HepG2 (cell line): Measurements from ENCODE around the gene RIPOR3. TPM values are rescaled to one million over a fixed set of nuclear protein-coding genes. Genes with fewer than 3 reads are reported as not detected.

ENCODE experiments used
- AGO1 ChIP-seq: fragments of 200-400 bp; formaldehyde crosslinking; IDR thresholded peaks from 2 replicates; pipeline ENCODE4 v1.6.1; 2017; ENCODE audit warnings: mild to moderate bottlenecking, low read depth, low read length, moderate library complexity; ENCODE audit not compliant: poor library complexity, severe bottlenecking
- CBFB ChIP-seq: sonication (generic); formaldehyde crosslinking; IDR thresholded peaks from 2 replicates; pipeline ENCODE4 v1.4.0; 2020; ENCODE audit warnings: missing genetic modification reagents
- CEBPG ChIP-seq: IDR thresholded peaks from 2 replicates; pipeline ENCODE4 v1.6.1; 2016
- FOXJ3 ChIP-seq: sonication (generic); formaldehyde crosslinking; IDR thresholded peaks from 2 replicates; pipeline ENCODE4 v1.4.0; 2020; ENCODE audit warnings: missing genetic modification reagents, mild to moderate bottlenecking, borderline replicate concordance
- FOXM1 ChIP-seq: sonication (generic); formaldehyde crosslinking; IDR thresholded peaks from 2 replicates; pipeline ENCODE4 v1.5.0; 2020; ENCODE audit warnings: missing genetic modification reagents
- HOXA7 ChIP-seq: sonication (generic); formaldehyde crosslinking; IDR thresholded peaks from 2 replicates; pipeline ENCODE4 v1.8.1; 2022; ENCODE audit warnings: mild to moderate bottlenecking, missing genetic modification reagents, moderate library complexity
- KLF16 ChIP-seq, 2 experiments: sonication (generic) in 1 of 2; formaldehyde crosslinking in 1 of 2; IDR thresholded peaks; 2 replicates each; pipeline versions ENCODE4 v1.6.1 to v1.8.0; 2016 to 2023; ENCODE audit warnings: missing genetic modification reagents in 2 of 2, missing compliant biosample characterization in 1 of 2
- PTBP1 ChIP-seq: fragments of 200-400 bp; formaldehyde crosslinking; IDR thresholded peaks from 2 replicates; pipeline ENCODE4 v1.6.1; 2018; ENCODE audit warnings: low read length, low read depth; ENCODE audit not compliant: poor library complexity, severe bottlenecking
- RARA ChIP-seq: IDR thresholded peaks from 2 replicates; pipeline ENCODE4 v1.6.1; 2016; ENCODE audit warnings: missing genetic modification reagents, missing compliant biosample characterization
- SATB2 ChIP-seq: sonication (generic); formaldehyde crosslinking; IDR thresholded peaks from 2 replicates; pipeline ENCODE4 v1.5.0; 2020; ENCODE audit warnings: missing genetic modification reagents
- TCF7L2 ChIP-seq: IDR thresholded peaks from 2 replicates; pipeline ENCODE4 v1.6.1; 2011; ENCODE audit warnings: mild to moderate bottlenecking, low read depth, low read length, moderate library complexity
- ZNF256 ChIP-seq: sonication (generic); formaldehyde crosslinking; conservative IDR thresholded peaks from 2 replicates; pipeline ENCODE4 v1.4.0; 2020; ENCODE audit warnings: missing genetic modification reagents
- ZNF264 ChIP-seq: sonication (generic); formaldehyde crosslinking; IDR thresholded peaks from 2 replicates; pipeline ENCODE4 v1.4.0; 2020; ENCODE audit warnings: missing genetic modification reagents
- ZNF292 ChIP-seq: sonication (generic); formaldehyde crosslinking; IDR thresholded peaks from 2 replicates; pipeline ENCODE4 v1.8.1; 2022; ENCODE audit warnings: mild to moderate bottlenecking, low read depth, missing genetic modification reagents, borderline replicate concordance
- ZNF496 ChIP-seq: sonication (generic); formaldehyde crosslinking; IDR thresholded peaks from 2 replicates; pipeline ENCODE4 v1.8.1; 2023; ENCODE audit warnings: mild to moderate bottlenecking, moderate library complexity, missing genetic modification reagents; ENCODE audit not compliant: insufficient replicate concordance
- ZNF589 ChIP-seq: sonication (generic); formaldehyde crosslinking; conservative IDR thresholded peaks from 2 replicates; pipeline ENCODE4 v1.8.0; 2022; ENCODE audit warnings: mild to moderate bottlenecking, moderate library complexity, missing genetic modification reagents
- ZNF607 ChIP-seq: sonication (generic); formaldehyde crosslinking; IDR thresholded peaks from 2 replicates; pipeline ENCODE4 v1.5.1; 2020; ENCODE audit warnings: missing genetic modification reagents, mild to moderate bottlenecking, borderline replicate concordance
- ZNF619 ChIP-seq: sonication (generic); formaldehyde crosslinking; IDR thresholded peaks from 2 replicates; pipeline ENCODE4 v1.4.0; 2020; ENCODE audit warnings: mild to moderate bottlenecking, missing genetic modification reagents
- ZNF660 ChIP-seq: sonication (generic); formaldehyde crosslinking; IDR thresholded peaks from 2 replicates; pipeline ENCODE4 v1.5.1; 2020; ENCODE audit warnings: mild to moderate bottlenecking, low read depth, missing genetic modification reagents, borderline replicate concordance
- polyA plus RNA-seq, 8 experiments: library from polyadenylated mRNA; depleted of rRNA in 3 of 8; stranded (reverse) in 7 of 8; unstranded in 1 of 8; fragments of >200 nt; fragmentation: Illumina TruSeq in 4 of 8; extraction: Trizol in 4 of 8; gene quantifications; 2 replicates each; pipeline versions ENCODE4 v1.2.1 to v1.2.3, GENCODE V29; 2011 to 2016; ENCODE audit warnings: low read depth in 4 of 8, missing spikeins in 1 of 8, mixed read lengths in 1 of 8; ENCODE audit not compliant: insufficient read depth in 1 of 8
- total RNA-seq, 5 experiments: library from RNA; depleted of rRNA; stranded (reverse); fragments of >200 nt; fragmentation: Illumina TruSeq; extraction: Trizol; gene quantifications; 2 replicates each; pipeline ENCODE4 v1.2.3, GENCODE V29; 2016; ENCODE audit warnings: low read depth in 1 of 5
- TF ChIP-seq, protein P1 (sequence below): sonication (generic); formaldehyde crosslinking; IDR thresholded peaks from 2 replicates; pipeline ENCODE4 v1.5.0; 2020; ENCODE audit warnings: missing genetic modification reagents
- TF ChIP-seq, protein P2 (sequence below): sonication (generic); formaldehyde crosslinking; IDR thresholded peaks from 2 replicates; pipeline ENCODE4 v1.4.0; 2020; ENCODE audit warnings: missing genetic modification reagents, mild to moderate bottlenecking, borderline replicate concordance
- TF ChIP-seq, protein P3 (sequence below): fragments of 450-650 bp; IDR thresholded peaks from 2 replicates; pipeline ENCODE4 v1.6.1; 2017; ENCODE audit warnings: mild to moderate bottlenecking

Gene RIPOR3
- total and polyA plus RNA-seq, 2 of the 13 experiments (the other 11 are each of a cell fraction or from before 2014, with no cell fraction given): 0.18 TPM; not detected in 1

- TF ChIP-seq ZNF292 (CRISPR knock-in tag): peak; percentile 84; the same call in 1 of the 2 replicates
- TF ChIP-seq ZNF264 (CRISPR knock-in tag): no peak
- peak; percentile 68 for TF ChIP-seq CEBPG (CRISPR knock-in tag)
- TF ChIP-seq ZNF589: no peak
- TF ChIP-seq, protein P1, sequence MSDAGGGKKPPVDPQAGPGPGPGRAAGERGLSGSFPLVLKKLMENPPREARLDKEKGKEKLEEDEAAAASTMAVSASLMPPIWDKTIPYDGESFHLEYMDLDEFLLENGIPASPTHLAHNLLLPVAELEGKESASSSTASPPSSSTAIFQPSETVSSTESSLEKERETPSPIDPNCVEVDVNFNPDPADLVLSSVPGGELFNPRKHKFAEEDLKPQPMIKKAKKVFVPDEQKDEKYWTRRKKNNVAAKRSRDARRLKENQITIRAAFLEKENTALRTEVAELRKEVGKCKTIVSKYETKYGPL: no peak
- no peak for TF ChIP-seq ZNF619
- no peak for TF ChIP-seq KLF16 (CRISPR knock-in tag; IDR thresholded peaks at IDR 0.05)
- no peak for TF ChIP-seq ZNF496 (CRISPR knock-in tag)
- TF ChIP-seq TCF7L2: no peak
- no peak for TF ChIP-seq SATB2
- no peak for TF ChIP-seq PTBP1
- no peak for TF ChIP-seq HOXA7 (CRISPR knock-in tag)
- TF ChIP-seq, protein P2, sequence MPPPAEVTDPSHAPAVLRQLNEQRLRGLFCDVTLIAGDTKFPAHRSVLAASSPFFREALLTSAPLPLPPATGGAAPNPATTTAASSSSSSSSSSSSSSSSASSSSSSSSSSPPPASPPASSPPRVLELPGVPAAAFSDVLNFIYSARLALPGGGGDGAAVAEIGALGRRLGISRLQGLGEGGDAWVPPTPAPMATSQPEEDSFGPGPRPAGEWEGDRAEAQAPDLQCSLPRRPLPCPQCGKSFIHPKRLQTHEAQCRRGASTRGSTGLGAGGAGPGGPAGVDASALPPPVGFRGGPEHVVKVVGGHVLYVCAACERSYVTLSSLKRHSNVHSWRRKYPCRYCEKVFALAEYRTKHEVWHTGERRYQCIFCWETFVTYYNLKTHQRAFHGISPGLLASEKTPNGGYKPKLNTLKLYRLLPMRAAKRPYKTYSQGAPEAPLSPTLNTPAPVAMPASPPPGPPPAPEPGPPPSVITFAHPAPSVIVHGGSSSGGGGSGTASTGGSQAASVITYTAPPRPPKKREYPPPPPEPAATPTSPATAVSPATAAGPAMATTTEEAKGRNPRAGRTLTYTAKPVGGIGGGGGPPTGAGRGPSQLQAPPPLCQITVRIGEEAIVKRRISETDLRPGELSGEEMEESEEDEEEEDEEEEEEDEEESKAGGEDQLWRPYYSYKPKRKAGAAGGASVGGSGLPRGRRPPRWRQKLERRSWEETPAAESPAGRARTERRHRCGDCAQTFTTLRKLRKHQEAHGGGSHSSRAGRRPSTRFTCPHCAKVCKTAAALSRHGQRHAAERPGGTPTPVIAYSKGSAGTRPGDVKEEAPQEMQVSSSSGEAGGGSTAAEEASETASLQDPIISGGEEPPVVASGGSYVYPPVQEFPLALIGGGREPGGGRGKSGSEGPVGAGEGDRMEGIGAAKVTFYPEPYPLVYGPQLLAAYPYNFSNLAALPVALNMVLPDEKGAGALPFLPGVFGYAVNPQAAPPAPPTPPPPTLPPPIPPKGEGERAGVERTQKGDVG (CRISPR knock-in tag): no peak
- TF ChIP-seq FOXJ3 (CRISPR knock-in tag): peak; percentile 20; the same call in 1 of the 2 replicates
- TF ChIP-seq, protein P3, sequence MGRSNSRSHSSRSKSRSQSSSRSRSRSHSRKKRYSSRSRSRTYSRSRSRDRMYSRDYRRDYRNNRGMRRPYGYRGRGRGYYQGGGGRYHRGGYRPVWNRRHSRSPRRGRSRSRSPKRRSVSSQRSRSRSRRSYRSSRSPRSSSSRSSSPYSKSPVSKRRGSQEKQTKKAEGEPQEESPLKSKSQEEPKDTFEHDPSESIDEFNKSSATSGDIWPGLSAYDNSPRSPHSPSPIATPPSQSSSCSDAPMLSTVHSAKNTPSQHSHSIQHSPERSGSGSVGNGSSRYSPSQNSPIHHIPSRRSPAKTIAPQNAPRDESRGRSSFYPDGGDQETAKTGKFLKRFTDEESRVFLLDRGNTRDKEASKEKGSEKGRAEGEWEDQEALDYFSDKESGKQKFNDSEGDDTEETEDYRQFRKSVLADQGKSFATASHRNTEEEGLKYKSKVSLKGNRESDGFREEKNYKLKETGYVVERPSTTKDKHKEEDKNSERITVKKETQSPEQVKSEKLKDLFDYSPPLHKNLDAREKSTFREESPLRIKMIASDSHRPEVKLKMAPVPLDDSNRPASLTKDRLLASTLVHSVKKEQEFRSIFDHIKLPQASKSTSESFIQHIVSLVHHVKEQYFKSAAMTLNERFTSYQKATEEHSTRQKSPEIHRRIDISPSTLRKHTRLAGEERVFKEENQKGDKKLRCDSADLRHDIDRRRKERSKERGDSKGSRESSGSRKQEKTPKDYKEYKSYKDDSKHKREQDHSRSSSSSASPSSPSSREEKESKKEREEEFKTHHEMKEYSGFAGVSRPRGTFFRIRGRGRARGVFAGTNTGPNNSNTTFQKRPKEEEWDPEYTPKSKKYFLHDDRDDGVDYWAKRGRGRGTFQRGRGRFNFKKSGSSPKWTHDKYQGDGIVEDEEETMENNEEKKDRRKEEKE: no peak
- TF ChIP-seq CBFB (CRISPR knock-in tag): no peak
- no peak for TF ChIP-seq ZNF256 (CRISPR knock-in tag)
- TF ChIP-seq AGO1: no peak
- no peak for TF ChIP-seq FOXM1 (CRISPR knock-in tag)
- TF ChIP-seq ZNF660 (CRISPR knock-in tag): no peak
- TF ChIP-seq ZNF607 (CRISPR knock-in tag): peak; percentile 30; the same call in 1 of the 2 replicates
- no peak for TF ChIP-seq RARA (CRISPR knock-in tag)
Observed at GRCh38 chr20:50563133-50563944, 128.0 kb downstream of the RIPOR3 start (continued).
